Globus pallidus (tissue), 1 donor: ENCODE results near the gene PNP.

ENCODE experiments used
- DNase-seq: peaks from one replicate; pipeline ENCODE4 v3.0.0-alpha.2; 2015; ENCODE audit warnings: low spot score

PNP gene

DNA sequence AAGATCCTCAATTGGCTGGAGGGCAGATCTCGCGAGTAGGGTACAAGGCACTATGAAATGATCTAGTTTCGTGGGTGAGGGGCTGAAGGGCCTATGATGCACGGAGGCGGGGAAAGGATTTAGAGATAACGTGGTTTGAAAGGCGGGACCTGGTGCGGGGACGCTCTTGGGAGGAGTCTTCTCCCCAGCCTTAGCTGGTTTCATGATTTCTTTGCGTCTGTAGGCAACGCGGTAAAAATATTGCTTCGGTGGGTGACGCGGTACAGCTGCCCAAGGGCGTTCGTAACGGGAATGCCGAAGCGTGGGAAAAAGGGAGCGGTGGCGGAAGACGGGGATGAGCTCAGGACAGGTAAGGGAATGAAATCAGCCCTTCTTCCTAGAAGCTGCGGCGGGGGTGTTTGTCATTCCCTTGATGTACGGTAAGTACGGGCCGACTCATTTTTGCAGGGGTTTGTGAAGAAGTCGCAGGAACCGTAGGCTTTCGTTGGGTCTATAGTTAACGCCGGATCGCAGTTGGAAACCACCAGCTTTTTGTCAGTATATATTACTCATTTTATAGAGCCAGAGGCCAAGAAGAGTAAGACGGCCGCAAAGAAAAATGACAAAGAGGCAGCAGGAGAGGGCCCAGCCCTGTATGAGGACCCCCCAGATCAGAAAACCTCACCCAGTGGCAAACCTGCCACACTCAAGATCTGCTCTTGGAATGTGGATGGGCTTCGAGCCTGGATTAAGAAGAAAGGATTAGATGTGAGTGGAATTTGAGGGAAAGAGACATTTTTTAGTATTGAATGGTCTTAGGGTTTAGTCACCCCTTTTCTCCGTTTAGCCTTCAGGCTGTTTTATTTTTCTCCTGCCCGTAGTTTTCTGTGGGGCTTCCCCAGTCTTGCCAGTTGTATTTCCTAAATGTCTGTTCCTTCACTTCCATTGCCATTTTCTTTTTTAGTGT is 13.6 kb upstream of the PNP start:
- no peak for DNase-seq

- DNase-seq = no peak
Measured at GRCh38 chr14:20456971-20457370, 12.2 kb upstream of the PNP start.

DNA sequence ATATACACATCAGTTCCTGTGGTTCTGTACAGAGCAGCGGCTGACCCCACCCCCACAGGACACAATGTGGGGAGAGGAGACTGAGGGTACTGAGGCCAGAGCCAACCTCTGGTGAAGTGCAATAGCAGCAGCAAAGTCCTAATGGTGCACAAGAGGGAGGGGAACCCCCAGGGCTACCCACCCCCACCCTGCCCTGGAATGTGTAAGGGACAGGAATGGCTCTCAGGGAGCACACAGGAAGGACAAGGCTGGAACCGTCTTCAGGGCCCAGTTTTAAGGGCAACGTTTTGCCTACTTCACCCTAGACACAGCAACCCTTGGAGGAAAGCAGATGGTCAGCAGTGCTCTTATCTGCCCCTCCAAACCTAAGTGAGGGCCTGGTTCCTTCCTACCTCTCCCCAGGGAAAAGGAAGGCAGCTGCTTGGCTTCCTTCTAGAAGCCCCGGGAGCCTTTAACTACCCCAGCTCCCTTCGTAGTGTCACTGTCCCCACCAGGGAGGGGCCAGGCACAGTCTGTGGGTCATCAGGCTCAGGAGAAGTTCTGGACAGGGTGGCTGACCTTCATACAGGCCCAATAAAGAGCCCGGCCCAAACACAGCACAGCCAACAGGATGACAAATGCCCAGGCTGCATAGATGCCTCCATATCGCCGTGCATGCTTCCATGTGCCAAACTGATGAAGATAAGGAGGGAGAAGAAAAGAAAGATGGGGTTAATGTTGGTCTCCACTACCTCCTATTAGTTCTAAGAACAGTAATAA is 11.0 kb upstream of the PNP start:
- no peak for DNase-seq

DNA sequence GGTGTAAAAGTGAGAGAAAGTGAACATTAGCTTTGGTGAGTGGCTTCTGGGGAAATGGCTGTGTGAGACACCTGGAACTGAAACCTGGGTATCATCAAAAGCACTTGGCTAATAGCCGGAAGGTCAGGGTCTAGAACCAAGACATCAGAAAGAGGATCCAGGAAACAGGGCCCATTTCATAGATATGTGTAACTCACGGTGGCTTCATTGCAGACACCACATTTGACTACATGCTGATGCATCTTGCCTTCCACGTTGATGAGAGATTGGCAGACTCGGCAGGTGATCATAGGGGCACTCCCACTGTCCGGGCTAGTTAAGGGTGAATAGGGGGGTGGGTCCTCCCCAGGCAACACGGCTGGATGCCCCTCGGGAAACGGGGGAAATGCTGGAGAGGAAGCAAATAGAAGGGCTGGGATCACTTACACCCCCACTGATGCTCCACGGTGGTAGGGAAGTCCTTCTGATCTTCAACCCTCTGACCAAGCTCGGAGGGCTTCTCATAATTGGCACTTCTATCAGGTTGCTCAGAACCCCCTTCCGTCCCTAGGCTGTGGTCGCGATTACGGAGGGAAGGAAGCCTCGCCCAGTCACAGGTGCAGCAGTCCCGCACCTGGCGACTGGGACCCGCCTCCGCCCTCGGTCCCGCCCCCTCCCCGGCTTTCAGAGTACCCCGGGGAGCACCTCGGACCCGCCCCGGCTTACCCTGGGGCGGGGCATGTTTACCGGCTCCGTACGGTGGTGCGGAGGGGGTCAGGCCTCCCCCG is 8.6 kb upstream of the PNP start:
- no peak for DNase-seq

GRCh38 chr14:20461225-20462141 is 7.7 kb upstream of the PNP start, which contains the start of gene PIP4P1:
Gene PIP4P1, minus strand, starts transcription at chr14:20461434. Its CDS starts 109 bp downstream, at chr14:20461325.
- DNase-seq = peak; percentile 100

GRCh38 chr14:20468764-20469241 is 403 bp upstream of the PNP start:
- DNase-seq = no peak

DNA sequence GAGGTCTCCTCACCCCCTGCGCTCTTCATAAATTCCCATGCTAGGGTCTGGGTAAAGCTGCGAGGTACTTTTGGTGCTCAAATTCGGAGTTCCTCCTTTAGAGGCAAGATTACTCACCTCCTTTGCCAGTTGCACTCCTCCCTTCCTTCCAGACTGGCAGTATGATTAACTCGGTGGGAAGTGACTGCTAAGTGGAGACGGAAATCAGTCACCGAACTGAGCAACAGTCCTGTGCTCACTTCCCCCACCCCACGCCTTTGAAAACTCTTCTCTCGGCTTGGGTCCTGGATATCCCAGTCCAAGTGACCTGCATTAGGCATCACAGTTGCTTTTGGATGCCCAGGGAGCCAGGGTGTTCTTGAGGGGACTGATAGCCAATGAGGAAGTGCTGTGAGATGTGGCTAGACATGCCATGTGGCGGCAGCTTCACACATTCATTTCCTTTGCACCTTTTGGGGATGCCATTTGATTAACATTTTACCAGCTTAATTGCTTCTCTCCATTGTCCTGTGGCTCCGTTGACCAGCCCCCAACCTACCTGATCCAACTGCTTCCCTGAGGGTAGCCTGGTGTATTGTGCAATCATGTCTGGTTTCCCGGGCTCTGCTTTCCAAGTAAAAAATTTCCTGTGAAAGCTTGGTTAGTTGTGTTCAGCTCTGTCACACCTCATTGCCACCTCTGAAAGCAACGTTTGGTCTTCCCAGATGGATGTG is 840 bp downstream of the PNP start:
- DNase-seq = peak; percentile 24

DNA sequence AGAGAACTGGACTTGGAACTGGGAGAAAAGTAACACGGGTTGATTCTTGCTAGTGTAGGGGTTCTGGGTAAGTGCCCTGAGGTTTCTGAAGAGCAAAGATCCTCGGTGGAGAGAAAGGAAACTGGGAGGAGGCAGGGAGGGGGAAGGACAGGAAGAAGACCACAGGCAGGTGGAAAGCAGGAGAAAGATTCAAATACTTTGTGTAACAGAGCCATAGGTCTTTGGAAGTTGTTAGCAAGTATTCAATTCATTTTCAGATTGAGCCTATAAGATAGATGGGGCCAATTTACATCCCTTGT is 1.3 kb downstream of the PNP start:
- no peak for DNase-seq

- DNase-seq = no peak
Measured at GRCh38 chr14:20472536-20473169, 3.4 kb downstream of the PNP start.

DNA sequence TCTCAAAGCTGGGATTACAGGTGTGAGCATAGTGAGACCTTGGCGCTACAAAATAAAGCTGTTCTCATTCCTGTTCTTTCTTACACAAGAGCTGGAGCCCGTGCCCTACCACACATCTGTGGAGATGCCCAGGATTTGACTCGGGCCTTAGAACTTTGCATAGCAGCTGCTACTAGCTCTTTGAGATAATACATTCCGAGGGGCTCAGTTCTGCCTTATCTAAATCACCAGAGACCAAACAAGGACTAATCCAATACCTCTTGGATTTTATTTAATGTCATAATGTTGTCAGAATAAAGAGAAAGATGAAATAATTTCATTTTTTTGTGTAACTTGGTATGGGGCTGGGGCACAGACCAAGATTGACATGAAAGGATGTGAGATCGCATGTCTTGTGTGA is 7.6 kb downstream of the PNP start:
- no peak for DNase-seq

GRCh38 chr14:20477211-20477876 is 8.1 kb downstream of the PNP start:
- peak; percentile 22 for DNase-seq

DNA sequence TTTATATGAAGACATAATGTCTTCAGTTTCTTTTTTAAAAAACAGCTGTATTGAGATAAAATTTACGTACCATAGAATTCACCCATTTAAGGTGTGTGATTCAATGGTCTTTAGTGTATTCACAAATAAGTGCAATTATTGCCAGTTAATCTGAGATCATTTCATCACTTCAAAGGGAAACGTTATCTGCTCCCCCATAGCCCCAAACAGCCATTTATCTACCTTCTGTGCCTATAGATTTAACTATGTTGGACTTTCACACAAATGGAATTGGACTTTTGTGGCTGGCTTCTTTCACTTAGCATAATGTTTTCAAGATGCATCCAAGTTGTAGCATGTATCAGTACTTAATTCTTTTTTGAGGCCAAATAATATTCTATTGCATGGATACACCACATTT is 9.7 kb downstream of the PNP start:
- no peak for DNase-seq

- DNase-seq = no peak
Measured at GRCh38 chr14:20482382-20482781, 13.2 kb downstream of the PNP start.

- DNase-seq = no peak
Measured at GRCh38 chr14:20485900-20486299, 16.7 kb downstream of the PNP start.

GRCh38 chr14:20486684-20487395 is 17.6 kb downstream of the PNP start:
- DNase-seq = no peak

DNA sequence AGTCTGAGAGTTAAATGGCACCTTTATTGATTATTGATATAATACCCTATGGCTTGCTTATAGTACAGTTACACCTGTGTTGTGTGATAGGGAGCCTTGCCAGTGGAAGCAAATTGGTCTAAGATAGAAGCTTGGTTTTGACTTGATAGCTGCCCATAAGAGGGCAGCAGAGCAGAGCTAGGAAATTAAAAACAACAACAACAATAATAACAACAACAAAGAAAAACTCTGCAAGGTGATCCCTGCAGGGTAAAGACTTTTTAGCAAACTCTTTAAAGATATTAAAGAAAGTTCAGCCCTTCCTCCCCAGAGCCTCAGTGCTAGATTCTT is 18.2 kb downstream of the PNP start:
- DNase-seq = no peak

- DNase-seq = no peak
Measured at GRCh38 chr14:20489093-20489994, 20.1 kb downstream of the PNP start.

DNA sequence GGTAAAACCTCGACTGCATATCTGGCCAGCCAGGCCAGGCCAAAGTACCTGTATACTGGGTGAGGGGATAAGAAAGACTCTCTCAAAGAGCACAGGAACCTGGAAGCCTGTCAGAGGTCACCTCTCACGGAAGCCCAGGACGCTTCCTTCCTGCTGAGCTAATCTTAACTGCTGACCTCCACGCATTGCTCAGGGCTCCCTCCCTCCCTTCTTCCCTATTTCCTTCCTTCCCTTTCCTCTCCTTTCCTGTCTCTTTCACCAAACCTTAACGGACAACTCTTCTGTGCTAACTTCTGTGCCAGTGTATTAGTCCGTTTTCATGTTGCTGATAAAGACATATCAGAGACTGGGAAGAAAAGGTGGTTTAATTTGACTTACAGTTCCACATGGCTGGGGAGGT is 21.4 kb downstream of the PNP start:
- DNase-seq = no peak
